ENCODE data around the gene CEP295NL. TPM values are rescaled to one million over a fixed set of nuclear protein-coding genes. Genes with fewer than 3 reads are reported as not detected.
A peak's percentile ranks its signal among the peaks of the same experiment; 100 is the strongest.

Gene CEP295NL
- total and polyA plus RNA-seq, 2 of the 8 experiments (the other 6 are each of a cell fraction or from before 2014, with no cell fraction given), result 0.06 to 2.0 TPM

GRCh38 chr17:78879635-78880186 is 23.3 kb downstream of the CEP295NL start:
- Histone ChIP-seq H3K9ac (replicated peaks in 1 of 4; ENCODE audit: extremely low read depth in 1 of 4, low read depth in 3 of 4, low read length in 3 of 4) (no peak overlapping the region), H3K36me3 (ENCODE audit: control insufficient read depth in 2 of 4, insufficient read depth in 4 of 4, low read length in 3 of 4) (peaks cover 0 to 2% (median 0%) of the 10 kb centered on the region in 4 experiments; a peak in 1 of 8 replicates), H3K23ac (ENCODE audit: insufficient read length) (no peak overlapping the region), H4K20me1 (replicated peaks in 1 of 2; ENCODE audit: control insufficient read depth in 1 of 2, insufficient read depth in 2 of 2, low read length in 2 of 2) (peaks cover 2 to 5% of the 10 kb centered on the region in 2 experiments), H3K27me3 (replicated peaks in 1 of 4; ENCODE audit: control insufficient read depth in 3 of 4, extremely low read depth in 1 of 4, insufficient read depth in 3 of 4, low read length in 3 of 4) (no peaks in the 10 kb centered on the region), H3K4me1 (replicated peaks in 1 of 4; ENCODE audit: control insufficient read depth in 3 of 4, insufficient read depth in 4 of 4, low read length in 3 of 4) (peaks cover 0 to 30% (median 21%) of the 10 kb centered on the region in 4 experiments; a peak in 6 of 7 replicates), H3K14ac (ENCODE audit: insufficient read length) (no peak overlapping the region), H3K56ac (replicated peaks; ENCODE audit: insufficient read length, low read depth, low read length) (no peak overlapping the region), H3K27ac (ENCODE audit: low read depth, low read length) (no peak overlapping the region), H3K4me3 (ENCODE audit: extremely low read depth in 1 of 4, insufficient read depth in 2 of 4, low read depth in 3 of 4, low read length in 4 of 4) (no peak overlapping the region), H4K5ac (ENCODE audit: insufficient read length, low read depth, low read length) (no peak overlapping the region), H2AK5ac (ENCODE audit: low read depth, low read length) (no peak overlapping the region), H2BK15ac (ENCODE audit: low read length) (peak overlapping the region; percentile 92; the same call in 1 of the 2 replicates), H3K23me2 (ENCODE audit: low read depth, low read length) (no peaks in the 10 kb centered on the region), H2BK12ac (ENCODE audit: low read depth, low read length) (no peak overlapping the region), H2AFZ (ENCODE audit: low read length) (no peak overlapping the region), H4K8ac (ENCODE audit: extremely low read depth, insufficient read depth, low read length) (peak overlapping the region; percentile 45; the same call in 1 of the 2 replicates), H2BK20ac (ENCODE audit: low read length) (no peak overlapping the region), H3K79me1 (ENCODE audit: low read depth, low read length) (no peaks in the 10 kb centered on the region; the same call in 1 of the 2 replicates), H2BK5ac (ENCODE audit: low read depth, low read length) (no peak overlapping the region), H3K4ac (replicated peaks; ENCODE audit: insufficient read length, low read depth, low read length) (no peak overlapping the region), H2BK120ac (replicated peaks; ENCODE audit: low read depth, low read length) (no peak overlapping the region), H3K9me3 (ENCODE audit: insufficient read depth in 2 of 2, low read depth in 1 of 2, low read length in 1 of 2) (no peaks in the 10 kb centered on the region), H3K18ac (ENCODE audit: extremely low read depth, low read length) (no peak overlapping the region), H3K4me2 (ENCODE audit: insufficient read depth in 1 of 2, low read depth in 2 of 2, low read length in 2 of 2) (no peak overlapping the region), H3K79me2 (ENCODE audit: control insufficient read depth in 1 of 2, insufficient read depth in 2 of 2, low read length in 2 of 2) (peaks cover 0 to 11% of the 10 kb centered on the region in 2 experiments; a peak in 1 of 4 replicates), H4K91ac (replicated peaks; ENCODE audit: insufficient read length, low read length) (no peak overlapping the region)
- no peak for DNase-seq (ENCODE audit: low read depth in 1 of 2, low spot score in 2 of 2)
- CTCF ChIA-PET (ENCODE audit: partially characterized antibody), result interaction anchor here (1.0 to 1.4 kb wide), 2 partner anchors 14 to 85 kb away, joined by 3 read pairs; no protein-coding TSS in a partner anchor
- no peak for FAIRE-seq
- WGBS, 2 experiments (ENCODE audit: extremely low coverage in 1 of 2, insufficient coverage in 1 of 2, insufficient read length in 1 of 2, insufficient replicate concordance in 2 of 2, low coverage in 1 of 2, low lambda C conversion rate in 2 of 2, missing lambda C conversion rate in 1 of 2), result 82% methylated on average over 22 of the region's 28 CpGs; no CpG with 5 or more reads in 1 of the 2 experiments
- POLR2A ChIA-PET (ENCODE audit: partially characterized antibody), result no interaction called here
- TF ChIP-seq JUND (IDR thresholded peaks at IDR 0.05; ENCODE audit: low read length), result no peak
- TF ChIP-seq RXRA (IDR thresholded peaks at IDR 0.05; ENCODE audit: insufficient read depth, low read depth, low read length), result no peak
- no peak for TF ChIP-seq HDAC6 (IDR thresholded peaks at IDR 0.05; ENCODE audit: low read depth, low read length)
- TF ChIP-seq CREB1 (IDR thresholded peaks at IDR 0.05), result no peak
- no peak for TF ChIP-seq SIN3A (conservative IDR thresholded peaks at IDR 0.05 in 1 of 2, IDR thresholded peaks at IDR 0.05 in 1 of 2; ENCODE audit: low read depth in 1 of 2, low read length in 2 of 2)
- TF ChIP-seq RFX5 (IDR thresholded peaks at IDR 0.05; ENCODE audit: borderline replicate concordance, low read depth, low read length), result no peak
- no peak for TF ChIP-seq KDM5A (IDR thresholded peaks at IDR 0.05; ENCODE audit: low read length)
- no peak for TF ChIP-seq SUZ12 (IDR thresholded peaks at IDR 0.05; ENCODE audit: low read length)
- TF ChIP-seq TAF1 (IDR thresholded peaks at IDR 0.05; ENCODE audit: low read depth, low read length), result no peak
- TF ChIP-seq EZH2 (IDR thresholded peaks at IDR 0.05; ENCODE audit: low read depth, low read length, severe bottlenecking), result no peak
- no peak for TF ChIP-seq TCF12 (IDR thresholded peaks at IDR 0.05; ENCODE audit: low read depth, low read length)
- no peak for TF ChIP-seq SP2 (IDR thresholded peaks at IDR 0.05; ENCODE audit: low read length)
- TF ChIP-seq TAF7 (optimal IDR thresholded peaks at IDR 0.05; ENCODE audit: borderline replicate concordance, low read depth, low read length), result no peak
- no peak for TF ChIP-seq CBX5 (IDR thresholded peaks at IDR 0.05; ENCODE audit: low read depth, low read length)

Data from H1 (cell line).